Pancreas (tissue), 10 donors: Measurements from ENCODE around the gene DENND2A. TPM values are rescaled to one million over a fixed set of nuclear protein-coding genes. Genes with fewer than 3 reads are reported as not detected.
"Not testable (repeated sequence)": the region's sequence is repeated elsewhere in the genome, so short reads cannot be mapped to it uniquely, and the experiment has no call there.

Source experiments
- ATAC-seq, 4 donors: fragments of 200-7000 bp; cut with Tn5 transposase; one replicate each; pipeline versions ENCODE4 v1.8.0 to v1.9.1; 2020; ENCODE audit warnings: mild to moderate bottlenecking in 4 of 4, moderate library complexity in 4 of 4
- DNase-seq, 6 donors: peaks; one replicate each; pipeline ENCODE4 v3.0.0-alpha.2; 2020
- FAIRE-seq: peaks from 2 replicates; lab custom pipeline; 2012; peaks lifted over from hg19 to GRCh38; lab: Jason Lieb, UNC
- H3K27ac ChIP-seq, 4 donors: fragments of 200-600 bp; sonication (generic); 1 replicate in 3 of 4; 2 replicates in 1 of 4; pipeline versions ENCODE4 v1.5.0 to v1.8.0; 2020
- H3K27me3 ChIP-seq, 4 donors: fragments of 200-600 bp; one replicate each; pipeline ENCODE4 v1.8.0; 2021
- H3K36me3 ChIP-seq, 3 donors: fragments of 200-600 bp; sonication (generic) in 1 of 3; one replicate each; pipeline versions ENCODE4 v1.5.0 to v1.8.0; 2020 to 2021
- H3K4me1 ChIP-seq, 3 donors: fragments of 200-600 bp; one replicate each; pipeline ENCODE4 v1.8.0; 2021
- H3K4me3 ChIP-seq, 4 donors: fragments of 200-600 bp; sonication (generic) in 2 of 4; one replicate each; pipeline versions ENCODE4 v1.5.0 to v1.8.0; 2020 to 2021
- H3K9me3 ChIP-seq, 4 donors: fragments of 200-600 bp; one replicate each; pipeline ENCODE4 v1.8.0; 2021
- CTCF ChIP-seq, 4 donors: fragments of 200-600 bp; sonication (generic) in 3 of 4; IDR thresholded peaks; one replicate each; pipeline versions ENCODE4 v1.5.0 to v1.8.0; 2021; ENCODE audit warnings: antibody characterized with exemption in 4 of 4
- whole genome bisulfite sequencing, 2 donors: extraction: QIAGEN DNeasy Blood & Tissue Kit; methylation state at CpG; one replicate each; pipeline ENCODE4 v1.1.7; 2013; 5-methylcytosine and 5-hydroxymethylcytosine counted together
- intact Hi-C, 3 donors: fragments of 100-400 bp; cut with DNase I; formaldehyde crosslinking; loops; one replicate each; pipeline versions ENCODE4 v1.11.1 to v1.14.2; 2022
- polyA plus RNA-seq, 2 donors: library from polyadenylated mRNA; stranded (reverse); fragments of 200-250 nt; gene quantifications; one replicate each; pipeline ENCODE4 v1.2.3, GENCODE V29; 2013
- total RNA-seq, 6 donors: library from RNA; stranded (reverse); fragmentation: NEBNext Ultra II Directional in 4 of 6; extraction: Animal tissue kit (Norgen Biotek cat#: 25700) in 4 of 6; gene quantifications; one replicate each; pipeline versions ENCODE4 v1.2.1 to v1.2.4, GENCODE V29; 2021 to 2023
- donor health status: healthy with polysubstance abuse.
- donor health status: DM: no; HTN: no; CAD: no; lungs with moderate emphysema.
- donor health status: DM: no; HTN: no; CAD: no.
- donor health status: control.
- donor health status: control.
- donor health status: Bipolar disorder and iron deficiency.
- donor health status: DM: yes; HTN: yes; CAD: no.
- donor health status: DM: no; HTN: no; CAD: no.
- donor health status: DM: no; HTN: no; CAD: no.
- donor health status: DM: yes; HTN: yes; CAD: no.

The DENND2A gene
- total and polyA plus RNA-seq, 8 donors: 1.1 to 5.0 (median 1.8) TPM

- TF ChIP-seq CTCF (IDR thresholded peaks at IDR 0.05): no peak
- intact Hi-C loops: no loop called here
- DNase-seq: peak in 1 of 6 donors; percentile 25
- H3K36me3 ChIP-seq: no peaks in the 10 kb centered on the region
- no peaks in the 10 kb centered on the region for H3K27me3 ChIP-seq
- WGBS, 2 donors: 76 to 86% methylated on average over 8 of the region's 8 CpGs
- no peak for ATAC-seq
- H3K4me3 ChIP-seq: no peak overlapping the region
- no peaks in the 10 kb centered on the region for H3K4me1 ChIP-seq
- no peak for FAIRE-seq
- no peaks in the 10 kb centered on the region for H3K9me3 ChIP-seq
- H3K27ac ChIP-seq: no peak overlapping the region
Observed at GRCh38 chr7:140645166-140645900, 4.7 kb upstream of the DENND2A start.

GRCh38 chr7:140644761-140645160 is 4.1 kb upstream of the DENND2A start:
- H3K36me3 ChIP-seq, ATAC-seq, FAIRE-seq, H3K27me3 ChIP-seq, H3K4me1 ChIP-seq, H3K9me3 ChIP-seq, intact Hi-C loops, H3K27ac ChIP-seq, H3K4me3 ChIP-seq: not testable (repeated sequence)
- WGBS, 2 donors: 80 to 85% methylated on average over 13 of the region's 13 CpGs
- DNase-seq: peak in 1 of 6 donors; percentile 34

- no peaks in the 10 kb centered on the region for H3K9me3 ChIP-seq
- peak in 1 of 6 donors; percentile 24 for DNase-seq
- H3K4me1 ChIP-seq: no peaks in the 10 kb centered on the region
- no peak for ATAC-seq
- no peak for TF ChIP-seq CTCF (IDR thresholded peaks at IDR 0.05)
- no peak overlapping the region for H3K4me3 ChIP-seq
- H3K36me3 ChIP-seq: no peaks in the 10 kb centered on the region
- H3K27ac ChIP-seq: no peak overlapping the region
- 74 to 77% methylated on average over 5 of the region's 5 CpGs for WGBS, 2 donors
- intact Hi-C loops: no loop called here
- H3K27me3 ChIP-seq: no peaks in the 10 kb centered on the region
- no peak for FAIRE-seq
Observed at GRCh38 chr7:140643416-140643815, 2.8 kb upstream of the DENND2A start.

GRCh38 chr7:140641524-140642195 is 1.0 kb upstream of the DENND2A start:
- WGBS, 2 donors: 73 to 76% methylated on average over 15 of the region's 15 CpGs
- FAIRE-seq (no peak), DNase-seq (peak in 1 of 6 donors; percentile 23), ATAC-seq (no peak)
- intact Hi-C loops: no loop called here
- Histone ChIP-seq H3K9me3 (no peaks in the 10 kb centered on the region), H3K27me3 (no peaks in the 10 kb centered on the region), H3K4me1 (no peaks in the 10 kb centered on the region), H3K4me3 (no peak overlapping the region), H3K27ac (no peak overlapping the region), H3K36me3 (no peaks in the 10 kb centered on the region)
- no peak for TF ChIP-seq CTCF (IDR thresholded peaks at IDR 0.05)

- FAIRE-seq: no peak
Observed at GRCh38 chr7:140640060-140640637, 464 bp downstream of the DENND2A start.

More at GRCh38 chr7:140640060-140640637, 464 bp downstream of the DENND2A start:
- no peaks in the 10 kb centered on the region for H3K4me1 ChIP-seq
- TF ChIP-seq CTCF (IDR thresholded peaks at IDR 0.05): no peak
- no peaks in the 10 kb centered on the region for H3K9me3 ChIP-seq
- no peaks in the 10 kb centered on the region for H3K36me3 ChIP-seq
- WGBS, 2 donors: 1 to 2% methylated on average over 47 to 74 of the region's 74 CpGs
- intact Hi-C loops: no loop called here
- DNase-seq (peak in 3 of 6 donors; percentile 22 to 85 (median 71)), ATAC-seq (peak in 3 of 4 donors; percentile 62 to 74 (median 69))
- H3K4me3 ChIP-seq: peak overlapping the region; percentile 10 to 50 (median 26)
- peak overlapping the region in 1 of 4 donors; percentile 17 for H3K27ac ChIP-seq
- no peaks in the 10 kb centered on the region for H3K27me3 ChIP-seq
